A673 (cell line): ENCODE measurements around the gene LZIC. TPM values are rescaled to one million over a fixed set of nuclear protein-coding genes. Genes with fewer than 3 reads are reported as not detected.
A peak's percentile ranks its signal among the peaks of the same experiment; 100 is the strongest.

Source experiments
- BruUV-seq: library from RNA; stranded (reverse); fragments of 400-500 nt; replicated peaks from 2 replicates; lab custom pipeline; 2021; lab: Mats Ljungman, UMichigan
- CTCF ChIA-PET: fragments of 300-600 bp; sonication (Branson Sonifier 250); formaldehyde crosslinking; loops from one replicate; lab custom pipeline; 2022; ENCODE audit warnings: antibody characterized with exemption; lab: Charles Lee
- POLR2A ChIA-PET: fragments of 300-600 bp; sonication (Branson Sonifier 250); formaldehyde crosslinking; loops from one replicate; lab custom pipeline; 2022; ENCODE audit warnings: antibody characterized with exemption; ENCODE audit not compliant: low non-redundant PET; lab: Charles Lee
- DNase-seq: peaks from one replicate; pipeline ENCODE4 v3.0.0-alpha.2; 2015; ENCODE audit warnings: low spot score
- H3K27ac ChIP-seq: fragments of 200-600 bp; sonication (generic); 2 replicates; pipeline ENCODE4 v1.5.1; 2016; ENCODE audit warnings: mixed run types, low read depth, mild to moderate bottlenecking, mixed read lengths, antibody characterized with exemption, low read length; ENCODE audit not compliant: poor library complexity, severe bottlenecking
- H3K27me3 ChIP-seq: fragments of 200-600 bp; sonication (generic); replicated peaks from 2 replicates; pipeline ENCODE4 v1.6.1; 2017; ENCODE audit warnings: mixed run types, low read depth, mild to moderate bottlenecking, mixed read lengths, antibody characterized with exemption, low read length; ENCODE audit not compliant: insufficient read depth, poor library complexity
- H3K36me3 ChIP-seq: fragments of 200-600 bp; sonication (generic); 2 replicates; pipeline ENCODE4 v1.6.1; 2016; ENCODE audit warnings: mixed run types, mild to moderate bottlenecking, mixed read lengths, antibody characterized with exemption, low read length; ENCODE audit not compliant: insufficient read depth, poor library complexity, severe bottlenecking
- H3K4me1 ChIP-seq: fragments of 200-600 bp; sonication (generic); 2 replicates; pipeline ENCODE4 v1.6.1; 2017; ENCODE audit warnings: mixed run types, mild to moderate bottlenecking, mixed read lengths, antibody characterized with exemption, low read length; ENCODE audit not compliant: insufficient read depth, poor library complexity, severe bottlenecking
- H3K4me3 ChIP-seq: fragments of 200-600 bp; sonication (generic); 2 replicates; pipeline ENCODE4 v1.5.1; 2016; ENCODE audit warnings: low read depth, mixed run types, mild to moderate bottlenecking, mixed read lengths, low read length; ENCODE audit not compliant: poor library complexity, severe bottlenecking
- H3K9me3 ChIP-seq: fragments of 200-600 bp; sonication (generic); 2 replicates; pipeline ENCODE4 v1.6.1; 2016; ENCODE audit warnings: mixed run types, low read depth, mild to moderate bottlenecking, mixed read lengths, antibody characterized with exemption, low read length; ENCODE audit not compliant: poor library complexity, severe bottlenecking
- CTCF ChIP-seq: fragments of 300-800, 200-600 bp; sonication (generic); conservative IDR thresholded peaks from 2 replicates; pipeline ENCODE4 v1.5.1; 2017; ENCODE audit warnings: low read depth, mild to moderate bottlenecking, antibody characterized with exemption, low read length, moderate library complexity, mixed read lengths
- EZH2 ChIP-seq: fragments of 200-600 bp; sonication (generic); IDR thresholded peaks from 2 replicates; pipeline ENCODE4 v1.6.1; 2017; ENCODE audit warnings: borderline replicate concordance, low read depth, mild to moderate bottlenecking, mixed read lengths, antibody characterized with exemption, low read length; ENCODE audit not compliant: poor library complexity, severe bottlenecking
- intact Hi-C: fragments of 100-400 bp; cut with micrococcal nuclease; formaldehyde crosslinking; loops from one replicate; pipeline ENCODE4 v1.10.0; 2022; ENCODE audit not compliant: unreplicated experiment
- total RNA-seq: library from RNA; stranded (reverse); gene quantifications from 2 replicates; pipeline ENCODE4 v1.2.3, GENCODE V29; 2021

The LZIC gene
- total RNA-seq, 1 experiment from 2014 or later: 53.7 TPM

GRCh38 chr1:9960706-9961562 is 17.7 kb upstream of the LZIC start:
- BruUV-seq: no TSS peak
- Histone ChIP-seq H3K27me3 (no peaks in the 10 kb centered on the region), H3K27ac (no peak overlapping the region), H3K4me1 (peaks cover 24% of the 10 kb centered on the region), H3K9me3 (no peaks in the 10 kb centered on the region), H3K36me3 (no peaks in the 10 kb centered on the region), H3K4me3 (no peak overlapping the region)
- ChIA-PET CTCF (interaction anchor here (1.0 kb wide), 1 partner anchor 11 kb away, joined by 4 read pairs; no protein-coding TSS in a partner anchor), POLR2A (no interaction called here)
- intact Hi-C loops: no loop called here
- peak; percentile 88 for DNase-seq
- TF ChIP-seq EZH2 (no peak), CTCF (no peak)

DNA sequence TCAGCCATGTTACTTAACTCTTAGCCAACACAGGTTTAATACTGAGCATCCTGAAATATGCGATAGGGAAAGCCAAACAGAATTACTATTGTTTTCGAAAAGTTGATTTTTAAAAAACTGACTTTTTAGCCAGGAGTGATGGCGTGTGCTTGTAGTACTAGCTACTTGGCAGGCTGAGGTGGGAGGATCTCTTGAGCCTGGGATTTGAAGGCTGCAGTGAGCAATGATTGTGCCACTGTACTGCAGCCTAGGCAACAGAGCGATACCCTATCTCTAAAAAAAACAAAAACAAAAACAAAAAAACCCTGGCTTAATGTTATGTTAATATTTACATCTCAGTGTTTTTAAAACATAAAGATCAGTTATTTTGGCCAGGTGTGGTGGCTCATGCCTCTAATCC is 16.8 kb upstream of the LZIC start:
- Histone ChIP-seq H3K27ac (no peak overlapping the region), H3K27me3 (no peaks in the 10 kb centered on the region), H3K9me3 (no peaks in the 10 kb centered on the region), H3K4me3 (no peak overlapping the region), H3K36me3 (no peaks in the 10 kb centered on the region), H3K4me1 (peaks cover 24% of the 10 kb centered on the region)
- BruUV-seq: no TSS peak
- ChIA-PET POLR2A (no interaction called here), CTCF (no interaction called here)
- DNase-seq: no peak
- intact Hi-C loops: no loop called here
- TF ChIP-seq EZH2: no peak
- no peak for TF ChIP-seq CTCF

DNA sequence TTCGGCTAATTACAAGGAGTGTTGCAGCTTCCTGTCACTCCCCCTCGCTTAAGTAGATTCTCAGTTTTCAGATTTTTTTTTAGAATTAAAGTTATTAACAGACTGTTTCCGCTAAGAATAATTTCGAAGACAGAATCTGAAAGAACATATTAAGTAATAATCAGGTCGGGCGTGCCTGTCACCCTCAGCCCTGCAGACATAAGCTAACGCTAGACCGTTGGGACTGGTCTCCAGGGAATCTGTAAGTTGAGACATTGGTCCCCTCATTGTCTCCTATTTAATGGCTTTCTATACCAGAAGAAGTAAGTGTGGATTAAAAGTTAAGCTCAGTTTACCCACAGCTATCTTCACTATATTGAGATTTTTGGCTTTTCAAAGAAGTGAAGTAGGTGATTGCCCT is 14.5 kb upstream of the LZIC start:
- no TSS peak for BruUV-seq
- Histone ChIP-seq H3K4me1 (peaks cover 24% of the 10 kb centered on the region), H3K9me3 (no peaks in the 10 kb centered on the region), H3K27me3 (no peaks in the 10 kb centered on the region), H3K4me3 (peak overlapping the region; percentile 7), H3K36me3 (no peaks in the 10 kb centered on the region), H3K27ac (peak overlapping the region; percentile 34)
- ChIA-PET CTCF (interaction anchor here (0.6 to 0.7 kb wide), 2 partner anchors 39 to 172 kb away, joined by 3 read pairs; no protein-coding TSS in a partner anchor), POLR2A (interaction anchor here (0.7 kb wide), 1 partner anchor 203 kb away, joined by 3 read pairs; no protein-coding TSS in a partner anchor)
- TF ChIP-seq EZH2: no peak
- TF ChIP-seq CTCF: no peak
- intact Hi-C loops: no loop called here
- peak; percentile 72 for DNase-seq
